ENCODE measurements around the gene SRSF1. TPM values are rescaled to one million over a fixed set of nuclear protein-coding genes. Genes with fewer than 3 reads are reported as not detected.

The SRSF1 gene
- polyA plus RNA-seq, 3 donors: 51.2 to 72.1 (median 61.6) TPM

- H3K4me1 ChIP-seq (ENCODE audit: control insufficient read depth in 1 of 2, insufficient read depth in 2 of 2, low read length in 2 of 2): peaks cover 26 to 41% of the 10 kb centered on the region in 2 donors
- peaks cover 11% of the 10 kb centered on the region for H3K79me2 ChIP-seq (ENCODE audit: insufficient read depth, low read length)
- H3K27me3 ChIP-seq (ENCODE audit: control insufficient read depth in 2 of 2, insufficient read depth in 2 of 2, low read length in 2 of 2): peaks cover 10 to 31% of the 10 kb centered on the region in 2 donors
- peak overlapping the region; percentile 11 for H2AFZ ChIP-seq (ENCODE audit: insufficient read depth, low read depth, low read length, poor library complexity, severe bottlenecking)
- TF ChIP-seq CTCF (IDR thresholded peaks at IDR 0.05): no peak
- H3K9ac ChIP-seq (ENCODE audit: insufficient read depth, low read length, poor library complexity, severe bottlenecking): no peak overlapping the region
- H3K4me2 ChIP-seq (replicated peaks; ENCODE audit: extremely low read depth, low read length, poor library complexity, severe bottlenecking): peak overlapping the region; percentile 98
- H3K9me3 Mint-ChIP-seq: peaks cover 0 to 9% (median 1%) of the 10 kb centered on the region in 7 donors
- H3K27ac ChIP-seq (ENCODE audit: low read depth in 1 of 2, low read length in 2 of 2): no peak overlapping the region
- no peak for DNase-seq
- WGBS (ENCODE audit: insufficient coverage): 47% methylated on average over 3 of the region's 13 CpGs
- no peaks in the 10 kb centered on the region for H3K36me3 ChIP-seq (replicated peaks in 1 of 2; ENCODE audit: control insufficient read depth in 1 of 2, insufficient read depth in 2 of 2, low read length in 2 of 2)
- H3K27ac Mint-ChIP-seq: no peak overlapping the region
- no peaks in the 10 kb centered on the region for H3K9me3 ChIP-seq (replicated peaks in 1 of 2; ENCODE audit: control insufficient read depth in 1 of 2, insufficient read depth in 1 of 2, low read length in 2 of 2)
- peak overlapping the region in 1 of 3 experiments; percentile 83 for H3K4me3 ChIP-seq (replicated peaks in 1 of 3; ENCODE audit: low read depth in 2 of 3, low read length in 3 of 3)
- intact Hi-C loops (cut with micrococcal nuclease): loop anchor here in 1 of 2 donors (5.0 kb wide), 1 partner anchor 64 kb away; no protein-coding TSS in a partner anchor
- peaks cover 35 to 47% (median 44%) of the 10 kb centered on the region in 3 donors for H3K27me3 Mint-ChIP-seq (ENCODE audit: low read depth in 3 of 3)
- H3K36me3 Mint-ChIP-seq: peaks cover 8 to 17% of the 10 kb centered on the region in 2 donors
- peaks cover 39% of the 10 kb centered on the region for H3K4me1 Mint-ChIP-seq
- H4K20me1 ChIP-seq (ENCODE audit: insufficient read depth, low read length): no peaks in the 10 kb centered on the region
- H3K4me3 Mint-ChIP-seq: peak overlapping the region; percentile 73 to 89
Observed at GRCh38 chr17:57956291-57957119, 50.5 kb downstream of the SRSF1 start.

- peaks cover 11% of the 10 kb centered on the region for H3K79me2 ChIP-seq (ENCODE audit: insufficient read depth, low read length)
- peak; percentile 35 for TF ChIP-seq CTCF (IDR thresholded peaks at IDR 0.05)
- DNase-seq: peak; percentile 47 to 69 (median 66)
- peak within 1 kb of the TSS in 1 of 2 donors; percentile 51 for H3K27ac ChIP-seq (ENCODE audit: low read depth in 1 of 2, low read length in 2 of 2)
- intact Hi-C loops (cut with micrococcal nuclease): loop anchor here in 1 of 2 donors (5.0 kb wide), 1 partner anchor 63 kb away; no protein-coding TSS in a partner anchor
- H3K9me3 ChIP-seq (replicated peaks in 1 of 2; ENCODE audit: control insufficient read depth in 1 of 2, insufficient read depth in 1 of 2, low read length in 2 of 2): no peaks in the 10 kb centered on the region
- peaks cover 10 to 31% of the 10 kb centered on the region in 2 donors for H3K27me3 ChIP-seq (ENCODE audit: control insufficient read depth in 2 of 2, insufficient read depth in 2 of 2, low read length in 2 of 2)
- H3K4me3 ChIP-seq (replicated peaks in 1 of 3; ENCODE audit: low read depth in 2 of 3, low read length in 3 of 3): peak within 1 kb of the TSS; percentile 57 to 83 (median 72)
- Mint-ChIP-seq H3K4me3 (peak within 1 kb of the TSS; percentile 73 to 89), H3K4me1 (peaks cover 51% of the 10 kb centered on the region), H3K36me3 (peaks cover 8 to 17% of the 10 kb centered on the region in 2 donors), H3K9me3 (peaks cover 0 to 9% (median 1%) of the 10 kb centered on the region in 7 donors), H3K27ac (peak within 1 kb of the TSS in 4 of 7 donors; percentile 31 to 63 (median 44)), H3K27me3 (ENCODE audit: low read depth in 3 of 3) (peaks cover 33 to 47% (median 44%) of the 10 kb centered on the region in 3 donors)
- peaks cover 38 to 53% of the 10 kb centered on the region in 2 donors for H3K4me1 ChIP-seq (ENCODE audit: control insufficient read depth in 1 of 2, insufficient read depth in 2 of 2, low read length in 2 of 2)
- peak within 1 kb of the TSS; percentile 92 for H2AFZ ChIP-seq (ENCODE audit: insufficient read depth, low read depth, low read length, poor library complexity, severe bottlenecking)
- H4K20me1 ChIP-seq (ENCODE audit: insufficient read depth, low read length): no peaks in the 10 kb centered on the region
- H3K36me3 ChIP-seq (replicated peaks in 1 of 2; ENCODE audit: control insufficient read depth in 1 of 2, insufficient read depth in 2 of 2, low read length in 2 of 2): no peaks in the 10 kb centered on the region
- peak within 1 kb of the TSS; percentile 74 for H3K9ac ChIP-seq (ENCODE audit: insufficient read depth, low read length, poor library complexity, severe bottlenecking)
- under 1% methylated on average over 66 of the region's 79 CpGs for WGBS (ENCODE audit: insufficient coverage)
- peak within 1 kb of the TSS; percentile 98 for H3K4me2 ChIP-seq (replicated peaks; ENCODE audit: extremely low read depth, low read length, poor library complexity, severe bottlenecking)
Observed at GRCh38 chr17:57955183-57955931, 51.7 kb downstream of the SRSF1 start, which contains the start of gene CUEDC1. Gene CUEDC1, minus strand, starts transcription at chr17:57955412. Its CDS starts 69,848 bp downstream, at chr17:57885564.
